ENCODE measurements around the gene SUN5.
A peak's percentile ranks its signal among the peaks of the same experiment; 100 is the strongest.
"Not testable (repeated sequence)": the region's sequence is repeated elsewhere in the genome, so short reads cannot be mapped to it uniquely, and the experiment has no call there.

The SUN5 gene

DNA sequence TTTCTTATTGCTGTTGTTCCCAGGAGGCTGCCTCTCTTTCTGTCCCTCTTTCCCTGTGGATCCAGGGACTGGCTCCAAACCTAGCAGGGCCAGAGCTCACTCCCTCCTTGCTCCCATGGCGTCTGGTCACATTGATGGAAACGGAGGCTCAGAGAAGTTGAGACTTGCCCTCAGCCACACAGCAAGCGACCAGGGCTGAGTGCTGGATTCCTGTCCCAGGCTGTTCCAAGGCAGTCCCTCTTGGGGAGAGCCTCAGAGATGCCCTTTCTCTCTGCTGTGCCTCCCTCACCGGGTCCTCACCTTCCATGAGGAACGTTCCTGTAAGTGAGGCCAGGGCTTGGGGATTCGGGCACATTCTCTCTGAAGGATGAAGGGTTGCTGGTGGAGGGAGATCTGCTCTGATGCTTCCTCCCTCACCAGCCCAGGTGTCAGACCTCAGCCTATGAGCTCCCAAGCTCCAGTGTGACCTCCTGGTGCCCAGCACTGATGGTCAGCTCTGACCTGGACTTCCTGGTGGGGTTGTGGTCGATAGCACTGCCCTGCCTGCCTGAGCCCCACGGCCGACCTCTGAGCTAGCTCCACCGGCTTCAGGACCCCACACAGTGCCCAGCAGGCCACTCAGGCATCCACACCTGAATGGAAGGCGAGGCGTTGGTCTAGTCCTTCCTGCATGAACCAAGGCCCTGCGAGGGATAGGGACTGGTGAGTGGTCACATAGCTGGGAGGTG lies 26.8 kb downstream of the SUN5 start:
- no peak for DNase-seq (ENCODE audit: low read depth)

DNA sequence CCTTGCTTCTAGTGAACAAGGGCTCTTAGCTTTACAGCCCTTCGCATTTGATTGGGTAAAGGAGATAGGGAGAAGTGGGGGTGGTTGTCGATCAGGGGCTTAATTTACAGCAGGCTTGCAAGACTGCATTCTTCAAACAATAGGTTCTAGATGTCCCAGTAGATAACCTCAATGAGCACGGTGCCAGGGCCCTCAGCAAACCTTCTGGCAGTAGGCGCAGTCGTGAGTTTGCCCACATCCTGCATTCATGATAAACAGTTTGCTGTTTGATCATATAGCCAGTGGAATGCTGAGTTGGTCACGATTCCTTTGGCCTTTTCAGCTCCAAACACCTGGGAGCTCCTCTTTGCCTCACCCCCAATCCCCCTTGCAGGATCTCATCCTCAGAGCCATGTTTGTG lies 27.5 kb downstream of the SUN5 start:
- no peak for DNase-seq (ENCODE audit: low read depth)

DNA sequence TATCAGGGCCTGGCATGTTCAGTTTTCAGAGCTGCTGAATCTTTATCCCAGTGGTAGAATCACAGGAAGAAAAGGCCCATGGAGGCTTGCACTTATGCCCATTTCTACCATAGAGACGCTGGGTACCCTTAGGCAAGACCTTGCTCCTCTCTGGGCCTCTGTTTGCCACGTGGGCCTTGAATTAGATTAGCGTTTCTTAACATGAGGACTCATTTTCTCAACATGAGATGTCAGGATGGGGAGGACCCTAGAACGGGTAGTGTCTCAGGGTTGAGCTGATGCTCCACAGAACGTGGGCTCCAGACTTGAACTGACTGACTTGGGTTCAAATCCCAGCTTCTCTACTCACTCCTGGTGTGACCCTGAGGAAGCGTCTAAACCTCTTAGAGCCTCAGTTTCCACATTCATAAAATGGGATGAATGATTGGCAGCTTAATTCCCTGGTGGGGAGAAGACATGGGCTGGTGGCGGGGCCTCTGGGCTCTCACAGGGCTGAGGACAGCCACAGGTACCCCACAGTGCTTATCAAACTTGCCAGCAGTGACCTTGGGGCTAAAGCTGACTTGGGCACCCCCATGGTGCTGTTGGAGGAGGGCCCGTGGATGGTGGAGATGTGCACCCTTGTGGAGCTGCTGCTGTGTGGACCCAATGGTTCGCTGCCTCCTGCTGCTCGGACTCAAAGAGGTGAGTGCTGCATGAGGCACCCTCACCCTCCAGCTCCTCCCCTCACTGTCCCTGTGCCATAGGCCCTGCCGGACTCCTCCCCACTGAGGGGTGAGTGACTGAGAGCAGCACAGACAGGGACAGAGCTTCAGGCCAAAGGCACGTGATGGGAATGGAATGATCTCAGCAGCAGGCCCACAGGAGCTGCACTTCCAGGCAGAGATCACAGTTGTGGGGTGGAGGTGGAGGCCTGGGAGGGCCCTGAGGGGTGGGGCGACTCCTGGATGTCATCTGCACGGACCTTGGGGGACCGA lies 28.2 kb downstream of the SUN5 start:
- DNase-seq (ENCODE audit: low read depth): no peak

DNA sequence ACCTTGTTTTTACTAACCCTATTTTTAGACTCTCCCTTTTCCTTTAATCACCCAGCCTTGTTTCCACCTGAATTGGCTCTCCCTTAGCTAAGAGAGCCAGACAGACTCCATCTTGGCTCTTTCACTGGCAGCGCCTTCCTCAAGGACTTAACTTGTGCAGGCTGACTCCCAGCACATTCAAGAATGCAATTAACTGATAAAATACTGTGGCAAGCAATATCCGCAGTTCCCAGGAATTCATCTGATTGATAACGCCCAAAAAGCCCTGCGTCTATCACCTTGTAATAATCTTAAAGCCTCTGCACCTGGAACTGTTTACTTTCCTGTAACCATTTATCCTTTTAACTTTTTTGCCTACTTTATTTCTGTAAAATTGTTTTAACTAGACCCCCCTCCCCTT lies 29.1 kb downstream of the SUN5 start:
- DNase-seq (ENCODE audit: low read depth): not testable (repeated sequence)

DNA sequence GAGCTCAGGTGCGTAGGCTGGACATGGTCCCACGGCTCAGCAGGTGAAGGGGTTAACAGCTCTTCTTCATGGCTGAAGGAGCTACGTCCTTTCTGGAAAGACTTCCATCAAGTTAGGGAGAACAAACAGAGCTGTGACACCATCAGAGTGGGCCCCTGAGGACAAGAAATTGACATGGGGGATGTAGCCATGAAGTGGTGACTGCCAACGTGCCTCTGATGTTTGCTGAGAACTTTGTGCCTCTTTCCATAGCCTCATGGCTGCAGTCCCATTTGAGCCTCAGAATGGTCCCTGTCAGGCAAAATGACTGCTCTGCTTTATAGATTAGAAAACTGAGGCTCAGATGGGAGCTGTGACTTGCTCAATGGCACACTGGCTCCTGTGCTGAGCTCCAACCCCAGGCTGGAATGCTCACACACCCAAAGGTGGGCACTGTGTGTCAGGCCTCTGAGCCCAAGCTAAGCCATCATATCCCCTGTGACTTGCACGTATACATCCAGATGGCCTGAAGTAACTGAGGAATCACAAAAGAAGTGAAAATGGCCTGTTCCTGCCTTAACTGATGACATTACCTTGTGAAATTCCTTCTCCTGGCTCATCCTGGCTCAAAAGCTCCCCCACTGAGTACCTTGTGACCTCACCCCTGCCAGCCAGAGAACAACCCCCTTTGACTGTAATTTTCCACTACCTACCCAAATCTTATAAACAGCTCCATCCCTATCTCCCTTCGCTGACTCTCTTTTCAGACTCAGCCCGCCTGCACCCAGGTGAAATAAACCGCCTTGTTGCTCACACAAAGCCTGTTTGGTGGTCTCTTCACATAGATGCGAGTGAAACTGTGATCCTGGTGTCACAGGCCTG lies 29.8 kb downstream of the SUN5 start:
- DNase-seq (ENCODE audit: low read depth): not testable (repeated sequence)

DNA sequence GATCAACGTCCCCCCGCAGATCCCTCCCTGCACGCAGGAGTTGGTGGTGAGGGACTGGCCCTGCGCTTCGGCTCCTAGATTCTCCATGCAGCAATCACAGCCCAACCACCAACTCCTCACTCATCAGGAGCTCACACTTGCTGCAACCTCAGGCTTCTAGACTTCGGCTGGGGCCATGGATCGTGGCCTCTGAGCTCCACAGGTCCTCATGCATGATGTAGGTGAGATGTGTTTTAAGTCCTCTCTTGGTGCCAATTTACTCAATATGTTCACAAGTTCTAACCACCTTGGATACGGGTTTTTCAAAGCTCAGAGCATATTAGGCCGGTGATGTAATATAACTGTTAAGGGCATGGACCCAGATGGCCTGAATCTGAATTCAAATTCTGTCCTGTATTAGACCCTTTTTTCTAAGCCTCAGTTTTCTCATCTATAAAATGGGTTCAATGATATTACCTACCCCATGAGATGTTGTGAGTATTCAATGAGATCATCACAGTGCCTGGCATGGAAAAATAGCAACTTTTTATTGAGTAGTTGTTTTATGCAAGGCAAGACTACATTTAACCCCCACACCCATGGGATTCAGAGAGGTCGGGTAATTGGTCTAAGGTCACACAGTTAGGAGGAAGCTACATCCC lies 31.0 kb downstream of the SUN5 start:
- DNase-seq (ENCODE audit: low read depth): no peak

DNA sequence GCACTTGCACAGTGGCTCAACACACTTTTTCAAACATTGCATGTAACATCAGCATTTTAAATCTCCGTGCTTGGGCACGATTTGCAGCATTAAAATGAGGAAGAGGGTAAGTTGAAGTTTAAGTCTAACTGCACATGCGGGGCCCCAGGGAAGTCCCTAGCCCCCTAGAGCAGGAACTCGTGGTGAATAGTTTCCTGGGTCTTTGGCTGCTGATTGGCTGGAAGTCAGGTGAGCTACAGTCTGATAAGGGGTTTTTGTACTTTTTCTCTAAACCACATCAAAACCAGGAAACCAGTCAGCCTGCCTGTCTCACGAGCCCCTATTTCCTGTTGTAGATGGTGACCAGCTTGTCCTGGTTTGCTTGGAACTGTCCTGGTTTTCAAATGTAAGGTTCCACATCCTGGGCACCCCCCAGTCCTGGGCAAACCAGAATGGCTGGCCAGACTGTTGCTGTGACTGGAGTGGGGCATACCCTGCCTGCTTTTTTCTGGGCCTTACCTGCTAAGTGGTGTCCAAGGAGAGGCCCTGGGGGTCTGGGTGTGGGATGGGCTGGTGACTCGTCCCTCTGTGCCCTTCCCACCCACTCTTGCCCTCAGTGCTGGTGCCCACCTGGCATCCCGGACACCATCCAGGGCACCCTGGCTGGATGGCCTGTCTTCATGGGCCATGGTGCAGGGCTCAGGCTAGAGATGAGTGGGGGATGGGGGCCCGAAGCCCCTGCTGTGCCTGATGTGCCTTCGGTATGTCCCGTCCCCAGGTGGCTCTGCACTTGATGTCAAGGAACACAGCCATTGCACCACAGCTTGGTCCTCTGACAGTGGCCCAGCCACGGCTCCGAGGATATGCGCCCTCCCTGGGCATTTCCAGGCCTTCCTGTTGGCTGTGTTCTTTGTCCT lies 31.8 kb downstream of the SUN5 start:
- peak; percentile 65 for DNase-seq (ENCODE audit: low read depth)

DNA sequence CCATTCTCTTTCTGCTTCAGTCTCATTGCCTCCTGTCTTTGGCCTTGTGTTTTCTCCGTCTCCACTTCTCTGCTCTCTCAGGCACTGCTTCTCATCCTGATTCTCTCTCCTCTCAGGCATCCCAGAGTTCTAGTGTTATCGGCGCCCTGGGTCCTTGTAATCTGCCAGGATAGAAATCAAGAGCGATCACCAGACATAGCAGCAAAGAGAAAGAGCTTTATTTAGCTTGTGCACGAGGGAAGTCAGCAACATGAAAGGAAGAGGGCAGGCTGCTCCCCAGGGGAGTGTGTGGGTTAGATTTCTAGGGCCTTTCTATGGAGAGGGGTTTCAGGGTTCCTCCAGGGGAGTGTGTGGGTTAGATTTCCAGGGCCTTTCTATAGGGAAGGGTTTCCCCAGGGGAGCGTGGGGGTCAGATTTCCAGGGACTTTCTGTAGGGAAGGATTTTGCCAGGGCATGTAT lies 32.5 kb downstream of the SUN5 start:
- DNase-seq (ENCODE audit: low read depth): no peak

DNA sequence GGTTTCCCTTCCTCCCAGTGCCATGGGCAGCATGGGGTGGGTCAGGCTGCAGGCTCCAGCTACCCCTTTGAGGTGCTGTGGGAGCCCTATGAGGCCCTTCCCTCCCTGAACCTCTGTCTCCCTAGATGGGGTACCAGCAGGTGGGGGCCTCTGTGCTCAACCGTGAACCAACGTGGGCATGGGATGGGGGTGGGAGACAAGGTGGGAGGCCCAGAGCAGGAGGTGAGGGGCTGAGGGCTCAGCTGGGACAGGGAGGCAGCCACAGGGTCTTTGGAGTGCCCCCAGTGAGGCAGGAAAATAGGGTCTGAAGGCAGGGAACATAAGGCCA lies 33.3 kb downstream of the SUN5 start:
- no peak for DNase-seq (ENCODE audit: low read depth)

DNA sequence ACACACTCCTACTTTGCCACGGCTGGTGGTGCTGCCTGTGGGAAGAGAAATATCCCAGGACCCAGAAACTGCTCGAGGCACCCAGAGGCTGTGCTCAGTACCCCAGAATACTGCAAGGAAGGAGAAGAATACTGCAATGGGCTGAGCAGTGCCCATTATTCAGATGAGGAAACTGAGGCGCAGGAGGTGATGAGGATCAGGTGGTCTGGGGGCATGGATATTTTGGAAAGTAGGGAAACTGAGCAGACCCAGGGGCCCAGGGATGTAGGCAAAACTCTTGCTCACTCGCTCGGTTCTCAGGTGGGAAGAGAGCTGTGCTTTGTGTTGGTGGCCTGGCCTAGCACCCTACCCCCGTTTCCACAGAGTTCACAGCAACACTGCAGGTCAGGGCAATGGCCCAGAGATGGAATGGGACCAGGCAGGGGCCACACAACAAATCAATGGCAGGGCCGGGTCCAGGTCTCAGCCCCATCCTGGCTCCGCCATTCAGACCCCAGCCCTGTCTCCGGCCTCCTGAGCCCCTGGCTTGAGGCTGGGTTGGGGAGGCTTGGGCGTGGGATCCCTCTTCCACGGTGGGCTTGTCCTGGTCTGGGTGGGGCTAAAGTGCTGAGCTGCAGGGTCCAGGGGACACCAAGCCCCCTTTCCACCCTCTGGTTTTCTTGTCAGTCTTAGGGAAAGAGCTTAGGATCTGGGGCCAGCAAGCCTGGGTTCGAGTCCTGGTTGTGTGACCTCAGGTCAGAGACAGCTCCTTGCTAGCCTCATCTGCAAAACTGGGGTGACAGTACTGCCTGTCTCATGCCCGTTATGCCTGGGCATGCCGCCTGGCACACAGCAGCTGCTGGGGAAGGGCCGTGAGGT lies 33.9 kb downstream of the SUN5 start:
- DNase-seq (ENCODE audit: low read depth): no peak

DNA sequence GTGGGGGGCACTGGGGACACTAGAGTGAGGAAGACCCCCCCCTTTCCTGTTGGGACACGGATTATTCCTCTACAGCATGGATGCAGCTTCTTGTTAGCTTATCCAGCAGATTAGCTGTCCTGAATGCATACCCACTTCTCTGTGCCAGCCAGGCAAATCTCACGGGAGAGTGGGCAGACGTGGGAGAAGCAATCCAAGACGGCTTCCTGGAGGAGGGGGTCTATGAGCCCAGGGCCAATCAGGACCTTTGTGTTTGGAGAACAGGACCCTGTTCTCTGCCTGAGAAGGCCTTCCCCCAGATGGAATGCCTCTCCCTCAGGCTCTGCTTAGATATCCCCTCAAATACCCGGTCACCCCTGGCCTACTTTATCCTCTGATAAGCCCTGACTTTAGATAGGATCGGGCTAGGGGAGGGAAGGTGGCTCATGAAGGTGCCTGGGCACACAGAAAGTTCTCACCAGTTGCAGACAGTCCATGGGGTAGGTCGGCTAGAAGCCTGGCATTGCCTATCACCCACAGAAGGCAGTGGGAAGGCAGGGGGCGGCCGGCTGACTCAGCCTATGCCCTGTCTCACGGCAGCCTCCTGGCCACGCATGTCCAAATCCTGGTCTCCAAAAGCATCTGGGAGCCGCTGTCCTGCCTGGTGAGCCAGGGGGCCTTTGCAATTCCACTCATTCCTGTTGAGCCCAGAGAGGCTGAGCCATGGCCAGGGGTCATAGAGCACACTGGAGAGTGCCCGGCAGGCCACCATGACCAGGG lies 34.7 kb downstream of the SUN5 start:
- no peak for DNase-seq (ENCODE audit: low read depth)

DNA sequence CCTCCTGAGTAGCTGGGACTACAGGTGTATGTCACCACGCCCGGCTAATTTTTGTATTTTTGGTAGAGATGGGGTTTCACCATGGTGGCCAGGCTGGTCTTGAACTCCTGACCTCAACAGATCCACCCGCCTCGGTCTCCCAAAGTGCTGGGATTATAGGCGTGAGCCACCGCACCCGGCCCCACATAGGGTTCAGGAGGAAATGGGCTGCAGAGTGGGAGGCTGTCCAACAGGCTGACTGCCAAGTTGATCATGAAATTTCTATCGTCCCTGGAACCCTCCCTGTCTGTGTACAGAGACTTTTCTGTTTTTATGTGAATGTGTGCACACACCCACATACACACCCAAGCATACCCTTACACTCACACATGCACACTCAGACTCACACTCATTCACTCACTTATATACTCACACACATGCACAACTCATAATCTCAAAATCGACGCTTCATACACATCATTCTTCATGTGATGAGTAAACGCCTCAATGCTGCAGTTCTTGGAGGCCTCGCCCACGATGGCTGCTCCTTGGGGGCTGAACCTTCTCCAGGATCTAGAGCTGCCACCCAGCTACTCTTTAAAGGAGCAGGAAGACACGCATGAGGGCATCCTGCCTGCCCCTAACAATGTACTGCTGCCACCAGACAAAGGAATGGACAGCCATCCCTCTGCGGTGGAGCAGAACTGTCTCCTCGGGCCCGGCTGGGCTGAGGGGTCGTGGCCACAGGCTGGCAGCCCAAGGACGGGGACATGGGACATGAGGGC lies 35.6 kb downstream of the SUN5 start:
- no peak for DNase-seq (ENCODE audit: low read depth)

DNA sequence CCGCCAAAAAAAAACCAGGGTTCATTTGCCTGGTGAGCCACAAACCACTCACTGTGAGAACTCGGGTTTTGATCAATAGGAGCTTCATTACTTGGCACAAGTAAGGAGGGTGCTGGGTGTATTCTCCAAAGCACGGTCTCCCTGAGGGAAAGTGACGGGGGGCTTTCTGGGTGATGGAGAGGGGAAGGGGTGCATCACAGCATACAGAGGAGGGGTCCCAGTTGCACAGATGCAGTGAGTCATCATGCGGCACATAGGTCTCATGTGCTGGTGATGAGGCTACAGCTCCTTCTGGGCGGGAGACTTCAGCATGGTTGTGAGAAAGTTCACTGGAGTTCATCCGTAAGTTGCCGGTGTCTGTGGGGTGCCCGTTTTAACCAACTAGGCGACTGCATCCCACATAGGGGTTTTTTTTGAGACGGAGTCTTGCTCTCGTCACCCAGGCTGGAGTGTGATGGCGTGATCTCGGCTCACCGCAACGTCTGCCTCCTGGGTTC lies 36.2 kb downstream of the SUN5 start:
- peak; percentile 27 for DNase-seq (ENCODE audit: low read depth)

DNA sequence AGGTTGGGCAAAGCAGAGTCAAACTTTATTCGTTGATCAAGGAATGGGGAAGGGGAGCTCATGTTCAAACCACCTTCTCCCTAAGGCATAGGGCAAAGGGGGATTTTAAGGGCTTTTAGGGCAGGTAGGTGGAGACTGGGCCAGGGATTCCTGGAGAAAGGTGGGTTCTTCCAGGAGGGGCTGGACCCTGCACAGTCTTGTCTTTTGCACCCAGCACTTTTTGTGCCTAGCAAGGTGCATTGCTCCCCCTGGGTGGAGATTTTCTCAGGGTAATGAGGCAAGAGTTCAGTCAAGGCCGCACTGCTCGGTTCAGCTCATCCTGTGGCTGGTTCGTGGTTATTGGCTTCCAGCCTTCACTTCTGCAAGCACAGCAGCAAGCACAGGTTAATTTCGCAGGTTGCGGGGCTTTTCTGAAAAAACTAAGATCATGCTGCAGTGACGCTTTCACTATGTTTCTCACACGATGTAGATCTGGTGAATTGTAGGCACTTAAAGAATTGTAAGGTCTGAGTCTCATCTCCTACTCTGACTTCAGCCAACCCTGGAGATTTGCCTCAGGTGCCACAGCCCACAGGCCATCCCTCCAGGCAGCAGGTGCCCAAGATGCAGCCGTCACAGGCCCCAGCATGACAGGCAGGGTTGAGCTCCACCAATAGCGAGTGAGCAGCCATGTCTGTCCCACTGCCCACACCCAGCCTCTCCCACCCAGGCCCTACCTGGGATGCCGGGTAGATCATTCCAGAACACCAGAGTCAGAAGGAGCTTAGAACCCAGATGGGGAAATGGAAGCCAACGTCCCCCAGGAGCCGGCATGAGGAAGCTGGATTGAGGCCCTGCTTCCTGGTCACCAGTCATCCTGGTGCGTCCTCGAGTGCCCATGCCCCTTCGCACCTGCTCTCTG lies 37.1 kb downstream of the SUN5 start:
- DNase-seq (ENCODE audit: low read depth): peak; percentile 21

DNA sequence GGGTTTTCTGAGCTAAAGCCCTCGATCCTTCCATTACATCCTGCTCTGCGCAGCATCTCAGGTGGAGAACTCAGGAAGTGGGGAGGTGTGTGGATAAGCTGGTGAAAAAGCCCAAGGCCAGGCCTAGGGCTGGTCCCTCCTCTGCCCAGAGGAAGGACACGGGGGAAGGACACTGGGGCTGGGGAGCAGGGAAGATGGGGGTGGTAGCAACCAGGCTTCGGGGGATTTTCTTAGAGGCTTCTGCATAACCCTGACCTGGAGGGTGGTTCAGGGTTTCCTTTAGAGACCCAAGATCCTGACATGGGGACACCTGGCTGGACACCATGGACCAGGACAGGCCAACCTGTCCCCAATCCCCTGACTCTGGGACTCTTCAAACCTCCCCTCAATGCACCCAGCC lies 37.9 kb downstream of the SUN5 start:
- no peak for DNase-seq (ENCODE audit: low read depth)

DNA sequence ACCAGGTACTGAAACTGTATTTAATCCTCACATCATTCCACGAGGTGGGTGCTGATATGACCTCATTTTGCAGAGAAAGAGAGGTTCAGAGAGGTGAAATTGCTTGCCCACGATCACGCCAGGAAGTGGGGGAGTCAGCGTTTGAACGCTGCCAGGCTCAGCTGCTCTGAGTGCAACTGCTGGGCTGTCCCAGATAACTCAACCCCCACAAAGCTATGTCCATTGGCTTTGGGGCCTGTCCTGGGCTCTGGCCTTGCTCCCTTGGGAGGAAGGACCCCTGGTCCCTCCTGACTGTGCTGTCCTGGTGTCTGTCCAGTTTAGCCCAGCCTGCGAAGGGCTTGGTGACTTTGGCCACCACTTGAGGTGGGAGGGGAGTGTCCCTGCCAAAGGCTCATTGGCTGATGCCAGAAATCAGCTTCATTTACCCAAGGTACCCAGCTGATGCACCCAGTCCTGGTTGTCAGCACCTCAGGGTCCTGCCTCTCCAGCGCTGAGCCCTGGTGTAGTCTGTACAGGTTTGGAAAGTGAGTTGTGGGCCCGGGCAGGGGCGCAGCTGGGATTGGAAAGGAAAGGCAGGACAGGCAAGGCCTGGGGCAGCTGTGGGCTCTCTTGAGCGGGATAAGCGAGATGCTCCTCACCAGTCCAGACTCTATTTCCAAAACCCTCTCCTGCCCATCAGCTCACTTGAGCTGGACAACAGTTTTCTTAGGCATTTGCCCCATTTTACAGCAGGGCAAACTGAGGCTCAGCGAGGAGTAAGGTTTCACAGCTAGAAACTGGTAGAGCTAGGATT lies 38.5 kb downstream of the SUN5 start:
- no peak for DNase-seq (ENCODE audit: low read depth)

Measured in activated T-helper 9 cell treated with anti-CD3 and anti-CD28 coated beads, Interleukin-2, amount 50 U/mL, for 16 hours (primary cell).